ENCODE measurements around the gene EFHC1. TPM values are rescaled to one million over a fixed set of nuclear protein-coding genes. Genes with fewer than 3 reads are reported as not detected.

The EFHC1 gene
- total RNA-seq, 2 experiments from 2014 or later: 2.2 to 3.6 TPM

- no peaks in the 10 kb centered on the region for H3K4me1 Mint-ChIP-seq
- ChIA-PET CTCF (no interaction called here), POLR2A (no interaction called here)
- H3K36me3 Mint-ChIP-seq (ENCODE audit: low read depth): peaks cover 8% of the 10 kb centered on the region
- DNase-seq (no peak), ATAC-seq (no peak)
- no peak overlapping the region for H3K27ac Mint-ChIP-seq
- intact Hi-C loops (cut with DNase I, micrococcal nuclease): no loop called here
- no peaks in the 10 kb centered on the region for H3K27me3 Mint-ChIP-seq
- no peak overlapping the region for H3K4me3 Mint-ChIP-seq
- H3K9me3 Mint-ChIP-seq (ENCODE audit: low read depth): no peaks in the 10 kb centered on the region
Measured at GRCh38 chr6:52503323-52503747, 83.2 kb downstream of the EFHC1 start.

- intact Hi-C loops (cut with DNase I, micrococcal nuclease): no loop called here
- ATAC-seq (no peak), DNase-seq (no peak)
- no peaks in the 10 kb centered on the region for H3K9me3 Mint-ChIP-seq (ENCODE audit: low read depth)
- POLR2A ChIA-PET: no interaction called here
- H3K4me1 Mint-ChIP-seq: no peaks in the 10 kb centered on the region
- no peaks in the 10 kb centered on the region for H3K27me3 Mint-ChIP-seq
- CTCF ChIA-PET: no interaction called here
- H3K27ac Mint-ChIP-seq: no peak overlapping the region
- H3K36me3 Mint-ChIP-seq (ENCODE audit: low read depth): peaks cover 13% of the 10 kb centered on the region
- no peak overlapping the region for H3K4me3 Mint-ChIP-seq
Measured at GRCh38 chr6:52503851-52504781, 84.0 kb downstream of the EFHC1 start.

GRCh38 chr6:52504782-52505136 is 84.6 kb downstream of the EFHC1 start:
- Mint-ChIP-seq H3K27me3 (no peaks in the 10 kb centered on the region), H3K36me3 (ENCODE audit: low read depth) (peaks cover 16% of the 10 kb centered on the region), H3K4me1 (no peaks in the 10 kb centered on the region), H3K9me3 (ENCODE audit: low read depth) (no peaks in the 10 kb centered on the region), H3K27ac (no peak overlapping the region), H3K4me3 (no peak overlapping the region)
- no peak for ATAC-seq
- ChIA-PET CTCF (no interaction called here), POLR2A (no interaction called here)
- intact Hi-C loops (cut with DNase I, micrococcal nuclease): no loop called here
- no peak for DNase-seq

GRCh38 chr6:52505726-52506409 is 85.7 kb downstream of the EFHC1 start:
- intact Hi-C loops (cut with DNase I, micrococcal nuclease): no loop called here
- H3K4me3 Mint-ChIP-seq: no peak overlapping the region
- CTCF ChIA-PET: no interaction called here
- POLR2A ChIA-PET: no interaction called here
- DNase-seq (no peak), ATAC-seq (no peak)
- H3K27me3 Mint-ChIP-seq: no peaks in the 10 kb centered on the region
- no peak overlapping the region for H3K27ac Mint-ChIP-seq
- no peaks in the 10 kb centered on the region for H3K9me3 Mint-ChIP-seq (ENCODE audit: low read depth)
- H3K36me3 Mint-ChIP-seq (ENCODE audit: low read depth): peaks cover 16% of the 10 kb centered on the region
- no peaks in the 10 kb centered on the region for H3K4me1 Mint-ChIP-seq

DNA sequence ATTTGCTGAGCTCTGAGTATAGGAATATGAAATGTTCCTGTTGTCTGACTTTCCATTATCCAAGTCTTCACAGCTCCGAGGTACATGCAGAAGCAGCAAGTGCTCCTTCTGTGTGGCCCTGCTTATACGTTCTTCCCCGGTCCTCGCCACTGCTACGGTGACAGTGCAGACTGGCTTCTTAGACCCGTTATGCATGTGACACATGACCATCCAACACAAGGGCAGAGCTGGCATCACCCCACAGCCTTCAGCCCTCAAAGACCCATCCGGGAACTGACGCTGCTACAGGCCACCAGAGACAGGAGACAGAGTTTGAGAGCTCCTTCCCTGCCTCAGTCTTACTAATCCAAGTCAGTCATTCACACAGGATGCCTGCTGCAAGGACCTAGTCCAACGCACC is 86.3 kb downstream of the EFHC1 start:
- Mint-ChIP-seq H3K4me3 (no peak overlapping the region), H3K27me3 (no peaks in the 10 kb centered on the region), H3K9me3 (ENCODE audit: low read depth) (no peaks in the 10 kb centered on the region), H3K4me1 (no peaks in the 10 kb centered on the region), H3K27ac (no peak overlapping the region), H3K36me3 (ENCODE audit: low read depth) (peaks cover 16% of the 10 kb centered on the region)
- intact Hi-C loops (cut with DNase I, micrococcal nuclease): no loop called here
- POLR2A ChIA-PET: no interaction called here
- no peak for ATAC-seq
- CTCF ChIA-PET: no interaction called here
- no peak for DNase-seq

GRCh38 chr6:52507557-52508260 is 87.6 kb downstream of the EFHC1 start:
- CTCF ChIA-PET: no interaction called here
- Mint-ChIP-seq H3K4me1 (no peaks in the 10 kb centered on the region), H3K27me3 (no peaks in the 10 kb centered on the region), H3K4me3 (no peak overlapping the region), H3K27ac (no peak overlapping the region), H3K9me3 (ENCODE audit: low read depth) (no peaks in the 10 kb centered on the region), H3K36me3 (ENCODE audit: low read depth) (peaks cover 16% of the 10 kb centered on the region)
- intact Hi-C loops (cut with DNase I, micrococcal nuclease): no loop called here
- DNase-seq: no peak
- no peak for ATAC-seq
- POLR2A ChIA-PET: no interaction called here

GRCh38 chr6:52508261-52508739 is 88.2 kb downstream of the EFHC1 start:
- intact Hi-C loops (cut with DNase I, micrococcal nuclease): no loop called here
- Mint-ChIP-seq H3K9me3 (ENCODE audit: low read depth) (no peaks in the 10 kb centered on the region), H3K27ac (no peak overlapping the region), H3K4me3 (no peak overlapping the region), H3K36me3 (ENCODE audit: low read depth) (peaks cover 16% of the 10 kb centered on the region), H3K27me3 (no peaks in the 10 kb centered on the region), H3K4me1 (no peaks in the 10 kb centered on the region)
- CTCF ChIA-PET: no interaction called here
- ATAC-seq: no peak
- DNase-seq: no peak
- POLR2A ChIA-PET: no interaction called here

DNA sequence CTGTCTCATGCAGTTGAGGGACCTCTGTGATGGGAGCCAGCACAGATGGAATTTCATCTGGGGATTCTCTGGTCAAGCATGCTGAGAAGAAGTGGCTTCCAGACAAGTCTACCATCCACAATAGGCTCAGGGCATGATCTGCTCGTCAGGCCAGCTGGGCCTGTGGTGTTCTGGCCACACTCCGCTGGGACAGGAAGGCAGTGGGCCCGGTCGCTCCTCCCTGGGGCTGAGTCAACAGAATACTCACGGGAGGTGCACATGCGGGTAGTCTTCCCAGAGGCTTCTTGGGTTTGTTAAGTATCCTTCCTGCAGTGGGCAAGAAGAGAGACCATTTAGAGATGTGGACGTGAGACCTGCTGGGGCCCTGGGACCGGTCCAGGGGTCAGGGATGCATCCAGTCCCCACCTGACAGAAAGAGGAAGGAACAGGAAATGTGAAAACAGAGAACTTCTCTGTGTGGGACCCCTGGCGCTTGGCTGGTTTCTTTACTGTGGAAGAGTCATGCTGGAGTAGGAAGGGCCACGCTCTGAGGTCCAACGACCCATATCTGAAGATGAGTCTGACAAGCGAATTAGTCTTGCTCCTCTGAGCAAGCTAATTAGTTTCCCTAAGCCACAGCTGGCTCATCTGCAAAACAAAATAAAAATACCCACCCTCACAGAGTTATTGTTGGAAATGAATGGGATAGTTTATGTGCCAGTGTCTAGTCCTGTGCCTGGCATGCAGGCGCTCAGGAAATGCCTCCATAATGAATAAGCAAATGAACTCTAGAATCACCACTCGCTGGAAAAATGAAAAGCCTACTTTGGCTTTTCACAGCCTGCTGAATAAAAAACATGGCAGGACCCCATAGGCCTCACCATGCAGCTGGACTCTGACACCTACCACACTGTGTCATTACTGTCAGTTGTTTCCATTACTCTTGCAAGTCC is 89.4 kb downstream of the EFHC1 start:
- Mint-ChIP-seq H3K27me3 (no peaks in the 10 kb centered on the region), H3K36me3 (ENCODE audit: low read depth) (peaks cover 19% of the 10 kb centered on the region), H3K4me3 (no peak overlapping the region), H3K9me3 (ENCODE audit: low read depth) (no peaks in the 10 kb centered on the region), H3K27ac (no peak overlapping the region), H3K4me1 (peaks cover 3% of the 10 kb centered on the region)
- DNase-seq (no peak), ATAC-seq (no peak)
- ChIA-PET POLR2A (no interaction called here), CTCF (no interaction called here)
- intact Hi-C loops (cut with DNase I, micrococcal nuclease): no loop called here

DNA sequence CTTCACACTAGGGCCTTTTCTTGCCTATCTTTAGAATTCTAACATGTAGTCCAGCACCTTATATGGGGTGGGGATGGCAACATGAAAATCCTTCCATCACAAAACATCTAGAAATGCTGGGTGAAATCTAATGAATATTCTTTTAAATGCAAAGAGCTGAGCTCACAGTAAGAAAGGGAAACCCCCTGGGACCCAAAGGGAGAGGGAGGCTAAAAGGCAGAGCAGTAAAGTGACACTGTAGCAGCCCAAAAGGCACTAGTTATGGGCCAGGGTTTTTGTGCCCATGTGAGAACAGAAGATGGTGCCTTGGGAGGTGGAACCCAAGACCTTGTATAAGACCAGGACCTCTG is 90.0 kb downstream of the EFHC1 start:
- peaks cover 22% of the 10 kb centered on the region for H3K36me3 Mint-ChIP-seq (ENCODE audit: low read depth)

DNA sequence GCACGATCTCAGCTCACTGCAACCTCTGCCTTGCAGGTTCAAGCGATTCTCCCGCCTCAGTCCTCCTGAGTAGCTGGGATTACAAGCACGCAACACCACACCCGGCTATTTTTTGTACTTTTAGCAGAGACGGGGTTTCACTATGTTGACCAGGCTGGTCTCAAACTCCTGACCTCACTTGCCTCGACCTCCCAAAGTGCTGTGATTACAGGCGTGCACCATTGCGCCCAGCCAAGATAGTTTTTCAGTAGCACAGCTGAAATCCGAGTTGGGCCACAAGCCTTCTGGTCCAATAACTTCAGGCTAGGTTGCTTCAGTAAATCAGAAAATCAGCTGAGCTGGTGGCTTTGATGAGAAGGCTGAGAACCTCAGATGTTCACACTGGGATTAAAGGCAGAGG is 91.0 kb downstream of the EFHC1 start:
- Mint-ChIP-seq H3K9me3 (ENCODE audit: low read depth) (no peaks in the 10 kb centered on the region), H3K4me3 (no peak overlapping the region), H3K4me1 (peaks cover 5% of the 10 kb centered on the region), H3K27ac (no peak overlapping the region), H3K27me3 (no peaks in the 10 kb centered on the region), H3K36me3 (ENCODE audit: low read depth) (peaks cover 22% of the 10 kb centered on the region)
- CTCF ChIA-PET: no interaction called here
- POLR2A ChIA-PET: no interaction called here
- ATAC-seq: no peak
- intact Hi-C loops (cut with DNase I, micrococcal nuclease): no loop called here
- DNase-seq: no peak

More for the DNA sequence above, 90.0 kb downstream of the EFHC1 start:
- Mint-ChIP-seq H3K4me3 (no peak overlapping the region), H3K27me3 (no peaks in the 10 kb centered on the region), H3K27ac (no peak overlapping the region), H3K9me3 (ENCODE audit: low read depth) (no peaks in the 10 kb centered on the region), H3K4me1 (peaks cover 5% of the 10 kb centered on the region)
- DNase-seq: no peak
- CTCF ChIA-PET: no interaction called here
- ATAC-seq: no peak
- intact Hi-C loops (cut with DNase I, micrococcal nuclease): no loop called here
- POLR2A ChIA-PET: no interaction called here

GRCh38 chr6:52511572-52512151 is 91.5 kb downstream of the EFHC1 start:
- H3K4me1 Mint-ChIP-seq: peaks cover 5% of the 10 kb centered on the region
- H3K9me3 Mint-ChIP-seq (ENCODE audit: low read depth): no peaks in the 10 kb centered on the region
- intact Hi-C loops (cut with DNase I, micrococcal nuclease): no loop called here
- DNase-seq: no peak
- H3K4me3 Mint-ChIP-seq: no peak overlapping the region
- H3K36me3 Mint-ChIP-seq (ENCODE audit: low read depth): peaks cover 22% of the 10 kb centered on the region
- POLR2A ChIA-PET: no interaction called here
- H3K27ac Mint-ChIP-seq: no peak overlapping the region
- ATAC-seq: no peak
- no peaks in the 10 kb centered on the region for H3K27me3 Mint-ChIP-seq
- CTCF ChIA-PET: no interaction called here

Data from activated CD4-positive, alpha-beta T cell treated with anti-CD3 and anti-CD28 coated beads for 36 hours (primary cell).